Measurements from ENCODE around the gene MYL9.
"Not testable (repeated sequence)": the region's sequence is repeated elsewhere in the genome, so short reads cannot be mapped to it uniquely, and the experiment has no call there.

Gene MYL9

GRCh38 chr20:36541227-36541767 is at the start of gene MYL9:
Gene MYL9, plus strand, starts transcription at chr20:36541519. Its CDS starts 3,366 bp downstream, at chr20:36544885.
- no peak for DNase-seq

- DNase-seq: no peak
Observed at GRCh38 chr20:36491901-36492617, 49.3 kb upstream of the MYL9 start.

- DNase-seq: no peak
Observed at GRCh38 chr20:36493051-36493800, 48.1 kb upstream of the MYL9 start.

GRCh38 chr20:36493801-36494114 is 47.6 kb upstream of the MYL9 start:
- no peak for DNase-seq

GRCh38 chr20:36496707-36497669 is 44.3 kb upstream of the MYL9 start:
- DNase-seq: no peak

- no peak for DNase-seq
Observed at GRCh38 chr20:36497856-36498255, 43.5 kb upstream of the MYL9 start.

- no peak for DNase-seq
Observed at GRCh38 chr20:36498386-36499179, 42.7 kb upstream of the MYL9 start.

- DNase-seq: no peak
Observed at GRCh38 chr20:36499211-36499610, 42.1 kb upstream of the MYL9 start.

- no peak for DNase-seq
Observed at GRCh38 chr20:36499723-36500501, 41.4 kb upstream of the MYL9 start.

- DNase-seq: no peak
Observed at GRCh38 chr20:36501367-36502006, 39.8 kb upstream of the MYL9 start.

GRCh38 chr20:36504295-36504694 is 37.0 kb upstream of the MYL9 start:
- no peak for DNase-seq

GRCh38 chr20:36506253-36506652 is 35.1 kb upstream of the MYL9 start:
- DNase-seq: peak; percentile 23

- no peak for DNase-seq
Observed at GRCh38 chr20:36507746-36508145, 33.6 kb upstream of the MYL9 start.

- DNase-seq: no peak
Observed at GRCh38 chr20:36519012-36519719, 22.2 kb upstream of the MYL9 start.

- no peak for DNase-seq
Observed at GRCh38 chr20:36519944-36520343, 21.4 kb upstream of the MYL9 start.

GRCh38 chr20:36521526-36521925 is 19.8 kb upstream of the MYL9 start:
- DNase-seq: no peak

- not testable (repeated sequence) for DNase-seq
Observed at GRCh38 chr20:36522412-36522811, 18.9 kb upstream of the MYL9 start.

- no peak for DNase-seq
Observed at GRCh38 chr20:36523341-36523740, 18.0 kb upstream of the MYL9 start.

GRCh38 chr20:36525620-36526365 is 15.5 kb upstream of the MYL9 start:
- no peak for DNase-seq

Data from NCI-H2171 (cell line).